Limb (tissue), 2 donors: ENCODE measurements around the gene CCDC127.
A peak's percentile ranks its signal among the peaks of the same experiment; 100 is the strongest.

Experiments used
- DNase-seq, 2 donors: peaks; one replicate each; pipeline ENCODE4 v3.0.0-alpha.2; 2016; ENCODE audit errors: extremely low spot score in 2 of 2

CCDC127 gene

GRCh38 chr5:204001-204400 lies 14.0 kb downstream of the CCDC127 start:
- DNase-seq: no peak

- no peak for DNase-seq
These were observed 14.6 kb downstream of the CCDC127 start for GRCh38 chr5:203246-203930.

- no peak for DNase-seq
These were observed 16.3 kb downstream of the CCDC127 start for GRCh38 chr5:201672-202071.

DNA sequence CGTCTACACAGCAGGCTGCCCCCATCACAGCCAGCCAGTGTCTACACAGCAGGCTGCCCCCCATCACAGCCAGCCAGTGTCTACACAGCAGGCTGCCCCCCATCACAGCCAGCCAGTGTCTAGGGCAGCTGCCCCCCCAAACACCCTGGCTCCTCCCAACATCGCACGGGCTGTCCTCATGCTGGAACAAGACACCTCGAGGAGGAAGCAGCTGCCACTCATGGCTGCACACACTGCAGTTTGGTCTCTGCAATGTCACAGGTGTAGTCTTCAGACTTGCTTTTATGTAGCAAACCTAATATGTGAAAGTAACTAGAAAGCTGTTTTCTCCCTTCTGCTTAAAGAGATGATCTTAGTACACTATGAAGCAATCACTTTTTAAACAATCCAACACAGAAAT lies 17.0 kb downstream of the CCDC127 start:
- DNase-seq: no peak

DNA sequence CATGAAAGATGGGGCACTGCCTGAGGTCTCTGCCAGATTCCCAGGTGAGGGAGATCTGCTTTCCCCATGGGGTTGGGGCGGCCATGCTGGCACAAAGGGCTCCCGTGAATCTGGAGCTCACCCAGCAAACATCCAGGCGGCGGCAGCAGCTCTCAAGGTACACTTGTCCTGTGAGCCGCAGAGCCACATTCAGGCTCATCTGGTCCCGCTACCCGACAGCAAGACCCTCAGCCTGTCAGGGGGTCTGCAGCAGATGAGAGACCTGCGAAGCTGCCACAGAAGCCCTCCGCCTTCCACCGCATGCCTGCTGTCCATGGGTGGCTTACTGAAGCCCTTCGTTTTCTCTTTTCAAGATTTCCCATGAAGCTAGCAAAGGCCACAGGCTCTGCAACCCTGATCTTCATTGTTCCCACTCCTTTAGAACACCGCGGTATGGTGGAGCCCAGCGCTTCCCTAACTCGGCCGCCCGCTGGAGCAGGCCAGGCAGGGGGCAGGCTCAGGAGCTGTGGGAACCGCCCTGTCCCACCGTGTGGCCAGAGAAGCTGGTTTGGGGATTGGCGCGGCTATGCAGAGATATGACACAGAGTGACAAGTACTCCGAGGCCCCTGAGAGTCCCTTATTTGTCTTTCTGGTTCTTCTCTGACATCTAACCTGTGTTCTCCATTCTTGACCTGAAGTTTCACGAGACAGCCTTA lies 17.9 kb downstream of the CCDC127 start:
- no peak for DNase-seq

GRCh38 chr5:199197-199949 lies 18.6 kb downstream of the CCDC127 start:
- no peak for DNase-seq

DNA sequence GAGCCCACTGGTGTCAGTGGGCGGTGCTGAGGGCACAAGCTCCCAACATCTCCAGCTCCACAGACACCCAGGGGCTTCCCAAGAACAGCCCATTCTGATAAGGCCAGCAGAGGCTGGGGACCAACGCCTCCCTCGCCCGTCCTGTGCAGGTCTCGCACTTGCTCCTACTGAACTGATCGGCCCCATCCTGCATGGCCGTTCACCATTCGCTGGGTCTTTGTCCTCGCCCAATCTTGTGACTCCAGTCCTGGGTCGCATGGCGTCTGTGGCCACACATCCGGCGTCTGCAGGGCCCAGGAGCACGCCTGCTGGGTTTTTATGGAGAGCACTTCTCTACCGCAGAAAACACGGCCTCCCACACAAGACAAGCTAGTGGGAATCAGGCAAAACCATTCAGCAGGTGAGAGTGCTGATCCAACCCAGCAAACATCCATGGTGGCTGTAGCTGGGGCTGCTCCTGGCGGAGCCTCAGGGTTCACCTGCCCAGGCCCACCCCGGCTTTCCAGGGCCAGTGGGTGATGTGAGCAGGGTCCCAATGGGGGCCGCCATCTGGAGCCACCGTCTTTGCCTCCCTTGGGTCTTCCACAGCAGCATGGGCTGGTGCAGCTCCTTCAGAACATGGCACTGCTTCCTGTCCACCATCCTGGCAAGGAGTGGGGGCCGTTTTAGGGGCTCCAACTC lies 19.3 kb downstream of the CCDC127 start:
- DNase-seq: no peak

DNA sequence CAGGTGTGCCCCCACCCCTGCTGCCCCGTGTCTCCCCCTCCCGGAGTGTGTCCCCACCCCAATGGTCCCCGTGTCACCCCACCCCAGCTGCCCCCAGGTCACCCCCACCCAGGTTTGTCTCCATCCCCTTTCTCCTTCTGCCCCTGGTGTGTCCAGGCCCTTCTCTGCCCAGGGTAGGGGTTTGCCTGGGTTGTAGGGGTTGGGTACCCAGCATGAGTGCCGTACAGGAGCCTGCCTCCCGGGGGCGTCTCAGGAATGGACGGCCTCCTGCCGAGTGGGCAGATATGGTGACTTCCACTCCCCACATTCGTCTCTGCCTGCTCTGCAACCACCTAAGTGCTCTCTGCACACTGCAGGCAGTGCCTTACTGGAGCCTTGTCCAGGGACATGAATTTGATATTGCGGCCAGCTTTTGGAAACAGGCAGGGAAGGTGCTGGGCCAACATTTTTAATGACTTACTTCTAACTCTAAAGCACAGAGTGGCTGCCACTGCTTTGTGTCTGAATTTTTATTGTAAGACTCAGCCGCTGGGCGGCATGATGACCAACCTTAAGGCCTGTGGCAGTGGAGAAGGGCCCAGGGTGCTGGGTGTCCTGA lies 20.0 kb downstream of the CCDC127 start:
- no peak for DNase-seq

DNA sequence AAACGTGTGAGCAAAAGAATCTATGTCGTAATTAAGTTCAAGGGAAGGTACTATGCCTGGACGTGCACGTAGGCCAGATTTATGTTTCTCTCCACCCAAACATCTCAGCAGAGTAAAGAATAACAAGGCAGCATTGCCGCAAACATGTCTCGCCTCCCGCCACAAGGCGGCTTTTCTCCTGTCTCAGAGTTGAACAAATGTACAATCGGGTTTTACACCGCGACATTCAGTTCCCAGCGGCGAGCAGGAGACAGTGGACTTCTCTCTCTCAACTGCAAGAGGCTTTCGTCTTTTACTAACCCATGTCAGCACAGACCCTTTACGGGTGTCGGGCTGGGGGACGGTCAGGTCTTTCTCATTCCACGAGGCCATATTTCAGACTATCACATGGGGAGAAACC lies 20.9 kb downstream of the CCDC127 start:
- DNase-seq: peak in 1 of 2 donors; percentile 69

DNA sequence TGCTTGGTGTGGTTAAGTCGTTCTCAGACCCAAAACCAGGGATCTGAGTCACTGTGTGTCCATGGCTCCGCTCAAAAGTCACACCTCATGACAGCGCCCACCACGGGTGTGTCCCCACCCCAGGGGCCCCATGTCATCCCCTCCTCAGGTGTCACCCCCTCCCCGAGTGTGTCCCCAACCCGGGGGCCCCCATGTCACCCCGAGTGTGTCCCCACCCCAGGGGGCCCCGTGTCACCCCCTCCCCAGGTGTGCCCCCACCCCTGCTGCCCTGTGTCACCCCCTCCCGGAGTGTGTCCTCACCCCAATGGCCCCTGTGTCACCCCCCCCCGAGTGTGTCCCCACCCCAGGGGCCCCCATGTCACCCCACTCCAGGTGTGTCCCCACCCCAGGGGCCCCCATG lies 21.6 kb downstream of the CCDC127 start:
- peak in 1 of 2 donors; percentile 31 for DNase-seq

DNA sequence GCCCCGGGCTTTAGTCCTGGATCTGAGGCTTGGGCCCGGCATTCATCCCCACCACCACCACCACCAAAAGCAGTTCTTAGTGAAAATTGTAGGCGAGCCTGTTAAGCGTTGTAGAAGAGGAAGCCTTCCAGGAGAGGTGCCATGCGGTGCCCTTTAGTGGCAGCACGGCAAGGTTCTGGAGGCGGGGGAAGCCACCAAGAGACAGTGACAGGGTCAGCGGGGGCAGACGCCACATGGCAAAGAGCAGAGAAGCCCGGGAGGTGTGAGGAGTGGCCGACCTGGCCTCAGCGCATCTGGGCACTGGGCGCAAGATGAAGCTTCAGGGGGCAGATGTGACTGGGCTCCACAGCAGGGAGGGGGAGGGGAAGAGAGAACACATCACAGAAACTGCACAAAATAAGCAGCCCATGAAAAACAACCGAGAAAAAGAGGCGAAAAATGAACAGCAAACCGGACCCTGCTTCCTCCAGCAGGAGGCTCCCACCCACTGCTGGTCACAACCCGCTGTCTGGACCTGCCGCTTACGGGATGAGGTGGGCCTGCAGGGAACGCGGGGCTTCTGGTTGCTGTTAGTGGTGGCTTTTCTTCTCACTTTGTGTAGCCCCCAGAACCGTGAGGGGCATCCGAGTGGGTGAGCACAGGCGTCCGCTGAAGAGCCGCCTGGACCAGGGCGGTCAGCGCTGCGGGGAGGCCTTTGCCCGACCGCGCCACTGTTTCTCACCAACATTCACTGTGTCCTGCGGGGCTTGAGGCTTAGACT lies 22.4 kb downstream of the CCDC127 start:
- peak in 1 of 2 donors; percentile 24 for DNase-seq

DNA sequence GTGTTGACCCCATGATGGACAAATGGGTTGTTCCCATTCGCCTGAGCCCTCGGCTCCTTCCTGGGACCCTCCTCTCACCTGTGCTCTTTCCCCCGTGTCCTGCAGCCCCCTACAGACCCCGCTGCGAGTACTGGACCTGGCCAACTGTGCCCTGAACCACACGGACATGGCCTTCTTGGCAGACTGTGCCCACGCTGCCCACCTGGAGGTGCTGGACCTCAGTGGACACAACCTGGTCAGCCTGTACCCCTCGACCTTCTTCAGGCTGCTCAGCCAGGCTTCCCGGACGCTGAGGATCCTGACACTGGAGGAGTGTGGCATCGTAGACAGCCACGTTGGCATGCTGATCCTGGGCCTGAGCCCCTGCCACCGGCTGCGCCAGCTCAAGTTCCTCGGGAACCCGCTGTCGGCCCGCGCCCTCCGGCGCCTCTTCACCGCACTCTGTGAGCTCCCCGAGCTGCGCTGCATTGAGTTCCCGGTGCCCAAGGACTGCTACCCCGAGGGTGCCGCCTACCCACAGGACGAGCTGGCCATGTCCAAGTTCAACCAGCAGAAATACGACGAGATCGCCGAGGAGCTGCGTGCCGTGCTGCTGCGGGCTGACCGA lies 23.2 kb downstream of the CCDC127 start:
- DNase-seq: no peak

DNA sequence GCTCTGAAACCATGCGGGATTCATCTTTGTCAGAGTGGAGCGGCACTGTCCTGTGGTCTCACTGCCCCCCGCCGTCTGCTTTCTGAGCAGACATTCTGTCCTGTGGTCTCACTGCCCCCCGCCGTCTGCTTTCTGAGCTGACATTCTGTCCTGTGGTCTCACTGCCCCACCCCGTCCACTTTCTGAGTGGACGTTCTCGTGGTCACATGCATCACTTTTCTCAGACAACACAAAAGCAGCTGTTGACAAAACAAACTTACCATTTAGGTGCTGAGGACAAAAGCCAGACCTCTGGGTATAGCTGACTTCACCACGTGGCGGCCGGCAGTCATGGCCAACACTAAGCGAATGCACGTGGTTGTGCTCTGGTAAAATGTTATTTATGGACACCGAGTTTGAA lies 23.9 kb downstream of the CCDC127 start:
- no peak for DNase-seq

- no peak for DNase-seq
These were observed 24.8 kb downstream of the CCDC127 start for GRCh38 chr5:192970-193831.

GRCh38 chr5:192691-192969 lies 25.3 kb downstream of the CCDC127 start:
- DNase-seq: no peak

GRCh38 chr5:191949-192690 lies 25.8 kb downstream of the CCDC127 start:
- no peak for DNase-seq

- peak in 1 of 2 donors; percentile 51 for DNase-seq
These were observed 26.7 kb downstream of the CCDC127 start, which contains the start of gene LRRC14B for GRCh38 chr5:191036-191948. Gene LRRC14B (plus strand): TSS chr5:191495. CDS start chr5:191539, 44 bp downstream.
